ENCODE data around the gene DNM3.
"Not testable (repeated sequence)": the region's sequence is repeated elsewhere in the genome, so short reads cannot be mapped to it uniquely, and the experiment has no call there.

The DNM3 gene

GRCh38 chr1:171984850-171985485 is 143.7 kb downstream of the DNM3 start:
- DNase-seq = peak; percentile 19

- DNase-seq = no peak
Observed at GRCh38 chr1:171985639-171986038, 144.3 kb downstream of the DNM3 start.

DNA sequence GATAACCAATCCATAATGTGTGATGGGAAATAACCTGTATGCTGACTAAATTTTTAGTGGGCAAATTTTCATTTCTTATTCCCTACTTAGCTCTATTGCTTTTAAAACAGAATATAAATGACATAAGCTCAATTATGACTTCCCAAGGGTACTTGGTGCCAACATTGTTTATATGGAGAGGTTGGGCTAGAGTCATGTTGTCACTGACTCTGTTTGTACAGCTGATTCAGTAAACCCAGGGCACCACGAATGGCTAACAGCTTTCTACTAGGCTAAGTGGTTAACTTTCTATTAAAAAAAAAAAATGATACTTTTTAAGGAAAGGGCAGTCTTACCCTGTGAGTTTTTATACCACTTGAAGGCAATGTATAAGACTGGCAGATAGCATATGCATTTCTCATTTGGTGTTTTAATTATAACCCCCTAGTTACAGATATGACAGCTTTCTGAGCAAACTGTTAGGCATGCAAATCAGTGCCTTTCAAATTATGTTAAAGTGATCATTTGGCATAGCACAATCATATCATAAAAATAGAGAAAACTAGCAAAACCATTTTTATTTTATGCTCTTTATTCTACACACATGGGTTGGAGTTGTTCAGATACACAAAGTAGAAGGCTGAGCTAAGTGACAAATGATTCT is 147.1 kb downstream of the DNM3 start:
- DNase-seq = no peak

DNA sequence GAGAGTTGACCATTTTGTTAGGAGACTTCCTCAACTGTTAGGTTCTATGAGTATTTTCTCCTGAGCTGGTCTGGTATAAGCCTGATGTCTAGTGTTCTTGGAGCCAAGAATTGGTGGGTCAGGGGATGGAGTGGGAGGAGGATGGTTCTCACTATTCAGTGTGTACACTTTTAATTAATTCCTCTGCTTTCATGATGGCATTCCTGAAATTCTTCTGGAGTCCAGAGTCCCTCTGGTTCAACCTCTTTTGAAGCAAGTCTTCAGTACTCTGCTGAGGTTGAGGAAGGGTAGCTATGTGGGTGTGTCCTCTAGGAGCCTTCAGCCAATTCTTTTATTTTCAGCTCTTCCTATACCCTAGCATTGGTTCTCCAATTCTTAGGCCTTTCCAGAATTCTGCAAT is 149.1 kb downstream of the DNM3 start:
- DNase-seq = no peak

DNA sequence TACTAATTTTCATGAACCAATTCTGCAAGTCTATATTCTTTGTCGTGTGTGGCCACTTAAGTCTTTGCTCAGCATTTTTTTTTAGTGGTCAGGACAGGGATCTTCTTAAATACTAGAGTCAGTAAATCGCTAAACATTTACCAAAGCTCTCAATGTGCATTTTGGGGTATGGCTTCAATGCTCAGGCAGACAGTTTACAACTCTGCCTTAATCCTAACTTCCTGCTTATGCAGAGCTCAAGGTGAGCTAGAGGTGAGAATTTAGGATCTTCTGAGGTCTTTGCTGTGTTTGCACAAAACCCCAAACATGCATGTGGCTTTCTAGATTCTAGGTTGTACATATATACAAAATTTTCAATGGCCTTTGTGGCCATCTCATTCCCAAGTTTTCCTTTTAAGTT is 153.0 kb downstream of the DNM3 start:
- DNase-seq = no peak

GRCh38 chr1:171995573-171995972 is 154.3 kb downstream of the DNM3 start:
- DNase-seq = no peak

- no peak for DNase-seq
Observed at GRCh38 chr1:171997936-171998335, 156.6 kb downstream of the DNM3 start.

DNA sequence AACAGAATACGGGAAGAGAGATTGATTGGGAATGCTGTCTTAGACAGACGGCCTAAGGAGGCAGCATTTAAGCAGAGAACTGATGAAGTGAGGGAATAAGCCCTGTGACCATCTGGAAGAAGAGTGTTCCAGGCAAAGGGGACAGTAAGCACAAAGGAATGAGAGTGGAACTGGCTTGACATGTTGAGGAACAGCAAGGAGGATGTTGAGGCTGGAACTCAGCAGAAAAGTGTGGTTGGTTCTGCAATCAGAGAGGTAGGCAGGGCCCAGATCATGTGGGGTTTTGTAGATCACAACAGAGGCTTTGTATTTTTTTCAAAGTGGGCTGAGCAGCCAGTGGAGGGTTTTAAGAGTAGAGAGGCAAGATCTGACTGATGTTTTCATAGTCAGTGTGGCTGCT is 157.4 kb downstream of the DNM3 start:
- no peak for DNase-seq

DNA sequence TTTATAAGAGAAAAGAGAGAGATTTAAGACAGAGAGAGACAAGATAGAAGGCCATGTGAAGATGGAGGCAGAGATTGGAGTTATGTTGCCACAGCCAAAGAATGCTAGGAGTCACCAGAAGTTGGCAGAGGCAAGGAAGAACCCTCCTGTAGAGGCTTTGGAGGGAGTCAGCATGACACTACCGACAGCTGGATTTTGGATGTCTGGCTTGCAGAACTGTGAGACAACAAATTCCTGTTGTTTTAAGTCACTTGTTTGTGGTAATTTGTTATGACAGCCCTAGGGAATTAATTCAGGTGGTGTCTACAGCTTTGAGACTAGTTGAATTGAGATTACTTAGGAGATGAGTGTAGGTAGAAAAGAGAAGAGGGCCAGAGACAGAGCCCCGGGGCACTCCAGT is 158.5 kb downstream of the DNM3 start:
- no peak for DNase-seq

GRCh38 chr1:172001288-172001687 is 160.0 kb downstream of the DNM3 start:
- no peak for DNase-seq

- DNase-seq = peak; percentile 42
Observed at GRCh38 chr1:172002725-172003345, 161.5 kb downstream of the DNM3 start.

- no peak for DNase-seq
Observed at GRCh38 chr1:172003766-172004530, 162.7 kb downstream of the DNM3 start.

- DNase-seq = no peak
Observed at GRCh38 chr1:172004671-172005070, 163.4 kb downstream of the DNM3 start.

GRCh38 chr1:172005856-172006255 is 164.6 kb downstream of the DNM3 start:
- DNase-seq = no peak

- no peak for DNase-seq
Observed at GRCh38 chr1:172006660-172007059, 165.4 kb downstream of the DNM3 start.

DNA sequence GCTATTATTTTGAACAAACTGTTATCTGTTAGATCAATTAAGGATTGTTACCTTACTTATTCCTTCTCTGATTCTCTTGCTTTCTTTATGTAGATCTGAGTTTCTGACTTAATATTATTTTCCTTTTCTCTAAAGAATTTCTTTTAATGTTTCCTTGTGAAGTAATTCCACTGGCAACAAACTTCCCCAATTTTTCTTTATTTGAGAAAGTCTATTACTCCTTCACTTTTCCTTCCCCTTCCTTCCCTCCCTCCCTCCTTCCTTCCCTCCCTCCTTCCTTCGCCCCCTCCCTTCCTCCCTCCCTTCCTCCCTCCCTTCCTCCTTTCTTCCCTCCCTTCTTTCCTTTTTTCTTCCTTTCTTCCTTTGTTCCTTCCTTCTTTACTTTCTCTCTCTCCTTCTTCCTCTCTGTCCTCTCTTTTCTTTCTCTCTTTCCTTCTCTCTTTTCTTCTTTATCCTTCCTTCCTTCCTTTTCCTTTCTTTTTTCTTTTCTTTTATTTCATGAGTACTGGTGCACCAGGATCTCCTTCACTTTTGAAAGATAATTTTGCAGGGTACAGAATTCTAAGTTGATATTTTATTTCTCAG is 177.5 kb downstream of the DNM3 start:
- no peak for DNase-seq

DNA sequence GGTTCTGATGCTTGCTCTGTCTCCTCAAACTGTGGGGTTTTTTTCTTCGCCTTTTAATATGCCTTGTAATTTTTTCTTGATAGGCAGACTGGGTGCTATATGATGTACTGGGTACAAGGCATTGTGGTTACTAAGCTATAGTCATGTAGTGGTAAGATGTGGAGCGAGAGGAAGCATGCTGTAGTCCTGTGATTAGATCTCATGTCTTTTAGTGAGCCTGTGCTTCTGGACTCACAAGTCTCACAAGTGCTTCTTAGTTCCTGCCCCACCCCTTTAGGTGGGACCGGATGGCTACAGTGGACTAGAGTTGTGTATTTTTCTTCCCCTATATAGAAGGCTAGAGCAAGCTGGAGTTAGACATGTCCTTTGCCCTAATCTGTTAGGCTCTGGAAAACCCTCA is 178.7 kb downstream of the DNM3 start:
- no peak for DNase-seq

DNA sequence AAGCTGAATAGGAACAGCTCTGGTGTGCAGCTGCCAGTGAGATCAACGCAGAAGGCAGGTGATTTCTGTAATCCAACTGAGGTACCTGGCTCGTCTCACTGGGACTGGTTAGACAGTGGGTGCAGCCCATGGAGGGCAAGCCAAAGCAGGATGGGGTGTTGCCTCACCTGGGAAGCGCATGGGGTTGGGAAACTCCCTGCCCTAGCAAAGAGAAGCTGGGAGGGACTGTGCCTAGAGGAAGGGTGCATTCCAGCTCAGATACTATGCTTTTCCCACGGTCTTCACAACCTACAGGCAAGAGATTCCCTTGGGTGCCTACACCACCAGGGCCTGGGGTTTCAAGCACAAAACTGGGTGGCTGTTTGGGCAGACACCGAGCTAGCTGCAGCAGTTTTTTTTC is 183.2 kb downstream of the DNM3 start:
- no peak for DNase-seq

GRCh38 chr1:172024944-172025738 is 183.8 kb downstream of the DNM3 start:
- not testable (repeated sequence) for DNase-seq

DNA sequence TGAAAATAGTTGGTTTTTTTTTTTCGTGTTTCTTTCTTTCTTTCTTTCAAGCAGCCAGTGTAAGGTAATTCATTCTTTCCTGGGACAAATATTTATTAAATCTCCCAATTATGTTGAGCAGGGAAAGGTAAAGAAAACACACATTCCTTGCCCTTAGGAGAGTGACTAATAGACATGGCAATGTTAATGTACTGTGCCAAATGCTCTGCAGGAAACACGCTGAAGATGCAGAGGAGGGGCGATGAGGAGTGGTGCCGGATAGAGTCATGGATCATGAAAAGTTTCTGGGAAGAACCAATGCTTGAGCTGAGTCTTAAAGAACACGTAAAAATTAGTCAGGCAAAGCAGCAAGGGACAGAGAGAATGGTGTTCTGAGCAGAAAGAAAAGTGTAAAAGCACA is 199.2 kb downstream of the DNM3 start:
- DNase-seq = no peak

DNA sequence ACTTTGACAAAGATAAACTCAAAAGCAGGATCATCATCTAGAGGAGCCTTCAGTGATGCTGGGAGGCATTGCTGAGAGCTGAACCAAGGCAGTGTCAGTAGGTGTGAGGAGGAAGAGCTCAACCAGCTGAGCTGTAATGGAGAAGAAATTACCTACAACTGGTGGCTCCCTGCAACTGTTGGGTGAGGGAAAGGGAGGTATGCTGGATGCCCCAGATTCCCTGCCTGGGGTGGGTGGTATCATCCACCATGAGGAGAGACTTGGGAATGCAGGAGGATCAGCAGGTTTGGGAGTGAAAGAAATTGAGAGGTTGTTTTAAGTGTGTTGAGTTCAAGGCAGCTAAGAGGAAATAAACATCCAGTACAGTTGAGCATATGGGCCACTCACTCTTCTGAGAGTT is 199.8 kb downstream of the DNM3 start:
- no peak for DNase-seq

- peak; percentile 14 for DNase-seq
Observed at GRCh38 chr1:172041742-172042141, 200.4 kb downstream of the DNM3 start.

DNA sequence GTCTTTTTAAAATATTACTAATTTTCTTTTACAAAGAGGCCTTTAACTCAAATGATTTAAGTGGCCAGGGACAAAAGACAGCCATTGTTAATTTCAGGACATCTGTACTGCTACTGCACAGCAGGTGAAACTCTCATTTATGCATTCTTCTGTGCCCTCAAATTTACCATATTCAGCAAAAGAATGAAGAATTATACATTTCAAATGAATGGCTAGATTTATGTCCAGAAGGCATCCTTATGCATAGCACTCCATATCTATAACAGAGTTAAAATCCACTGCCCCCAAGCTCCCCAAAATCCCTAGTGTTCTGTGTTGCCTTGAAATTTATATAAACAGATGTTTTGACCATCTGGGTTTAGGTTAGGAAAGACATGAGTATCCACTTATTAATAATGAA is 202.6 kb downstream of the DNM3 start:
- DNase-seq = no peak

Data from NCI-H1694 (cell line).